HG03095 (cell line): ENCODE data around the gene FOXL2.

Experiments used
- ATAC-seq: cut with Tn5 transposase; IDR thresholded peaks from one replicate; pipeline ENCODE4 v1.9.1; 2021; ENCODE audit warnings: moderate library complexity; ENCODE audit not compliant: unreplicated experiment

Gene FOXL2

GRCh38 chr3:138898708-138899107 is 48.2 kb downstream of the FOXL2 start:
- ATAC-seq, result no peak

DNA sequence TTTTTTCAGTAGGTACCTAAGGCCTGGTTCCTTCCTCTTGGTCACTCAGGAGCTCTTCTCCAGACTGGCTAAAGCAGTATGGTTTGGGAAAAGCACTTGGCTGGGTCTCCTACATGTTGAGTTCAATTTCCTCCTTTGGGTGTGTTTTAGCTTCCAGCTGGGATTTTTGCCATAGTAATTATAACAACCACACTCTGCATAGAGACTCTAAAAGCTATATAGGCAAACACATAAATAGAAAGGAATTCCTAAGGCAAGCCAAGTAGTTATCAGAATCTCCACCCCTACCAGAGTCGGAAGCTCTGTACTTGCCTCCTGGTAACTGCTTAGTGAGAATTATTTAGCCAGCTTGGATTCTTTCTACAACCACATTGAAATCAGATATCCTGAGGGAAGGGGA is 48.6 kb downstream of the FOXL2 start:
- no peak for ATAC-seq
